GM21786 (cell line): Measurements from ENCODE around the gene ZNF462.
"Not testable (repeated sequence)": the region's sequence is repeated elsewhere in the genome, so short reads cannot be mapped to it uniquely, and the experiment has no call there.

Source experiments
- ATAC-seq: cut with Tn5 transposase; IDR thresholded peaks from one replicate; pipeline ENCODE4 v1.9.1; 2021; ENCODE audit not compliant: unreplicated experiment

ZNF462 gene

DNA sequence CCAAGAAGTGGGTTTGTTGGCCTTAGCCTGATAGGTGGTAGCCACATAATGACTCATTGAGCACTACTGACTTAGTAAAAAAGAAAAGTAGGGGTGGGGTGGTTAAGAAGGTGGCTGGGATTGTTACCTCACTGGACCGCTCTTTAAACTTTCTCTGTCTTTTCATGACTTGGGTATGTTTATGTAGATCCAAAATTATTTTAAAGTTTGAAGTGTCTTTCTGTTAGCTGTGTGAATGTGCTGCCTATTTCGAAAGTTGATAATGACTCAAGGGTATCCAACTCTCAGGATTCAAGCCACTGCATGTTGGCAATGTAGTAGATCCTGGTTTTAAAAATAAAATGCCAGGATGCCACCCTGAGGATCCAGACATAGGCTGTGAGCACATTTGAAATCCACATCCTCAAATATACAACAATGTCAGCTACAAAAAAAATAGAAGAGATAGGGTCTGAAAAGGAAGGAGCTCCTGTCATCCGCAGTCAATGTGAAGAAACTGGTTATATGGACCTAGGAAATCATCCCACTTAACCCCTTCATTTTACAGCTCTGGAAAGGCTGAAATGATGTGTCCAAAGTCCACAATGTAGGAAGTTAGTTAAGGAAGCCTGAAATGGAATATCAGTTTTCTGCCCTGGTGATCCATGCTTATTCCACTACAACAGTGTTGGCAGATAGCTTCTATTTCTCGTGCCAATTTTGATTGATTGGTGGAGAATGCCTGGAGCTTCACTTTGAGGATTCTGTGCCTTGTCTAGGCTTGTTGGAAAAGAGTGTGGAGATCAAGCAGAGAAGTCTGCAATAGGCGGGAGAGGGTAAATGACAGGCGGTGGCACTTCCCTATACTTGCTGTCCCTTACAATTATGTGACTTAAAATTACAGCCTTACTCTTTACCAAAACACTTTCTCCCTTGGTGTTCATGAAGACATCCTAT is 23.4 kb downstream of the ZNF462 start:
- ATAC-seq, result no peak

DNA sequence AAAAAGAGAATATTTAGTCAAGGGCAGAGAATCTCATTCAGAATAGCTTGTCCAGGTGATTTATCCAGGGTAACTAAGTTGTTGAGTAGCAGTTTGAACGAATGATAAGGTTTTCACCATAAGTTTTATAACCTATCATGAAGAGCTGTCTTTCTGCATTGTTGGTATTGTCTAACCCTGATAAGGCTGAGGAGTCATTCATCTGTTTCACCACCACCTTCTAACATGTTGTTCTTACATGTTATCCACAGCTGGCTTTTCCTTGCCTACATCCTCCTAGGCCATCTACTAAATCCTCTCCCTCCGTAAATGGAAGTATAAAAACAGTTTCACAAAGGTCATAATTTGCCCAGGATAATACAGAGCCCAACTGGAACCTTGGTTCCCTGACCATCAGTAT is 24.1 kb downstream of the ZNF462 start:
- no peak for ATAC-seq

- ATAC-seq, result no peak
Measured at GRCh38 chr9:106889061-106889590, 26.2 kb downstream of the ZNF462 start.

- no peak for ATAC-seq
Measured at GRCh38 chr9:106890608-106891007, 27.6 kb downstream of the ZNF462 start.

GRCh38 chr9:106891286-106891685 is 28.3 kb downstream of the ZNF462 start:
- ATAC-seq, result no peak

DNA sequence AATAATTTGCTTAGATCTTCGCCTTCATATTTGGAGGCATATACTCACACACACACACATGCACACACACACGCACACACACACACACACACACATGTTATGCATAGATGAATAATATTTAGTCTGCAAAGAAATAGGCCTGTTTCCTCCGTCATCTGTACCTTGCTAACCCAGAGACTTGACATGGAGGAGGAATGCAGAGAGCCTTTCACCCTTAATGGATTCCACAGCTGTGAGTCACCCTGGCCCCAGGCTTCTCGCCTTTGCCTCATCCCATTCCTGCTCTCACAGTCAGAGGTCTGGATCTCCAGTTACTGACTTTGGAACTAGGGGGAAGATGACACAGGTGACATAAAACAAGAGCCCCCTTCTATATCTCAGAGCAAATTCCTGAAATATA is 29.7 kb downstream of the ZNF462 start:
- no peak for ATAC-seq

DNA sequence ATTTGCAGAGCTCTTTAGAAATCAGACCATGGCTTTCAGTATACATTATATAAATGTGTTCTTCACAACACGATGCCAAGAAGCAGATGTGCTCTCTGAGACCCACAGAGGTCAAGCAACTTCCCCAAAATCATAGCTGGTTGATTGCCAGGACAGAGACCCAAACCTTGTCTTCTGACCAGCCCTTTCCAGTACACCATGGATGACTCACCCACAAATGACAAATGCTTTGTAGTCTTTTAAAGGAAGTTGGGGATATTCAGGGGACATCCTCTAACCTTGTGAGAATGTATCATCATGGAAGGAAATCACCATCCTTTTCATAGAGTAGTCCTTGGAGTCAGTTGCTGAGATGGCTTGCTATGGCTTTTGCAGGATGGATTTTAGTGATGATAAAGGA is 30.1 kb downstream of the ZNF462 start:
- no peak for ATAC-seq

GRCh38 chr9:106896695-106897094 is 33.7 kb downstream of the ZNF462 start:
- ATAC-seq, result no peak

DNA sequence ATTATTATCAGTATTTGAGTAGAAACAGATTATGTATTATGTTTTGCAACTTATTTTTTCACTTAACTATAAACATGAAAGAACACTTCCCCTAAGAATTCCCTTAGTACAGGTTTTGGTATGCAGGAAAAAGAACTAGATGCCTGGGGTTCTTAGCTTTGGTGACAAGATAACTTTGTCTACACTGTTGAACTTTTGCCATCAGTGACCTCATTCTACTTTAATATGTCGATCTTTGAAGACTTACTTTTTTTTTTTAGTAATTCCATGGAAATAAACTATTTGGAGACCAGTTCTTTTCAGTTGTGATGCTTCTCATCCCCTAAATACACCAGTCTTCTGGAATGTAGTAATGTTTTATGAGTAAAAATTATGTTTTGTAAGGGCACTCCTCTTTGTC is 34.3 kb downstream of the ZNF462 start:
- ATAC-seq, result no peak

GRCh38 chr9:106897751-106898150 is 34.8 kb downstream of the ZNF462 start:
- no peak for ATAC-seq

DNA sequence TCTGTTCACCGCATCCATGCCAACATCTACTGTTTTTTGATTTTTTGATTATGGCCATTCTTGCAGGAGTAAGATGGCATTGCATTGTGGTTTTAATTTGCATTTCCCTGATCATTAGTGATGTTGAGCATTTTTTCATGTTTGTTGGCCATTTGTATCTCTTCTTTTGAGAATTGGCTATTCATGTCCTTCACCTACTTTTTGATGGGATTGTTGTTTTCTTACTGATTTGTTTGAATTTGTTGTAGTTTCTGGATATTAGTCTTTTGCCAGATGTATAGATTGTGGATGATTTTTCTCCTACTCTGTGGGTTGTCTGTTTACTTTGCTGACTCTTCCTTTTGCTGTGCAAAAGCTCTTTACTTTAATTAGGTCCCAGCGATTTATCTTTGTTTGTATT is 37.6 kb downstream of the ZNF462 start:
- ATAC-seq, result not testable (repeated sequence)

- ATAC-seq, result no peak
Measured at GRCh38 chr9:106906129-106906528, 43.2 kb downstream of the ZNF462 start.

GRCh38 chr9:106911951-106912350 is 49.0 kb downstream of the ZNF462 start:
- ATAC-seq, result no peak

DNA sequence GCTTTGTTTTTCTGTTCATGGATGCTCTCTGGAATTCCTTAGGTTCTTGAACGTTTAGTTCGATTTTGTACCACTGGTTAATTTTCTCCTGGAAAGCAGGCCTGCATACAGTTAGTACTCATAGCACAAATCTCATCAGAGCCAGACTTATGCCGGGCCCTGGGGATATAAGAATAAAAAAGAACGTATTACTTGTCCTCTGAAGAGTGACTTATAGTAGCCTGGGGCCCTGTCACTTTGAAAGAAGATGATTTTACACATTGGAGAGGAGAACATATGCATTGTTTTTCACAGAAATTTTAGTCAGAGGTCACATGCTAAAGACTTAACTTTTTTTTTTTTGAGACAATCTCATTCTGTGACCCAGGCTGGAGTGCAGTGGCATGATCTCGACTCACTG is 50.3 kb downstream of the ZNF462 start:
- no peak for ATAC-seq

DNA sequence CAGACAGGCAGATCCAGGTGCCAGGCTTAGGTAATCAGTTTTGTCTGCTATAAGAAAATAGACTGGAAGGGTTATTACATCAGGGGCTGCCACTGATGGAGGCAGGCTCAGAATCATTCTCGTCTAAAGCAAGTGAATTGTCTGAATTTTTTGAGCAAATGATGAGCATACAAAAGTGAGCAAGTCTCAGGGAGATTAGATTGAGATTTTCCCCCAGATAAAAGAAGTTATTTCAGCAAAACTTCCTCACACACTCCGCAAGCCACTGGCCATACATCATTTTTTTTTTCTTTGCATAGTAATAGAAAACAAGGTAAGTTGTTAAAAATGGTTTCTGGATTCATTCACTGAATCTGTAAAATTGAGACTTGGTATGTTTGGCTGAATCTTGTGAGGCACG is 52.9 kb downstream of the ZNF462 start:
- ATAC-seq, result no peak

GRCh38 chr9:106916466-106917235 is 53.7 kb downstream of the ZNF462 start:
- no peak for ATAC-seq

GRCh38 chr9:106918825-106919509 is 56.0 kb downstream of the ZNF462 start:
- ATAC-seq, result no peak

GRCh38 chr9:106920091-106920490 is 57.1 kb downstream of the ZNF462 start:
- no peak for ATAC-seq

DNA sequence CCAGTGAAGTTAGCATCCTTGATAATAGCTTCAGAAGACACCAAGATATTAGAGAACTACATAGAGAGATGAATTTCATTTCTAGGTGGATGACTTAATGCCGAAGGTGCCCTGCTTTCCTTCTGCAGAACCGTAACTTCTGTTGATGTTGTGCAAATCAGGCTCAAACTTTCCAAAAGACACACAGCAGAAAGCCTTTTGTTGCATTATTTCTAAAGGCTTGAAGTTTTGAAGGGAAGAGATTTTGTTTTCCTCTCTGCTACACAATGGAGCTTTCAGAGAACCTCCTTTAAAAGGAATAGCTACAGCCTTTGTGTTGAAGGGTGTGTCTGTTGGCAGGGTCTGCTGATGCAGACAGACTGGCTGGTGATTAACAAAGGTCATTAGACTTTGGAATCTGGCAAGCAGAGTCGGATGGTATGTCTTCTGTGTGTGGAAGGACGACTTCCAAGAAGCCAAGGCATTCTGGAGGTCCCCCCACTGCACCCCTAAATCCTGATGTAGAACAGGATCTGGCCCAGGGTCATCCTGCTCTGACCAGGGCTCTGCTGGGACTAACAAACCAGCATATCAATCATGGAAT is 57.8 kb downstream of the ZNF462 start:
- no peak for ATAC-seq

DNA sequence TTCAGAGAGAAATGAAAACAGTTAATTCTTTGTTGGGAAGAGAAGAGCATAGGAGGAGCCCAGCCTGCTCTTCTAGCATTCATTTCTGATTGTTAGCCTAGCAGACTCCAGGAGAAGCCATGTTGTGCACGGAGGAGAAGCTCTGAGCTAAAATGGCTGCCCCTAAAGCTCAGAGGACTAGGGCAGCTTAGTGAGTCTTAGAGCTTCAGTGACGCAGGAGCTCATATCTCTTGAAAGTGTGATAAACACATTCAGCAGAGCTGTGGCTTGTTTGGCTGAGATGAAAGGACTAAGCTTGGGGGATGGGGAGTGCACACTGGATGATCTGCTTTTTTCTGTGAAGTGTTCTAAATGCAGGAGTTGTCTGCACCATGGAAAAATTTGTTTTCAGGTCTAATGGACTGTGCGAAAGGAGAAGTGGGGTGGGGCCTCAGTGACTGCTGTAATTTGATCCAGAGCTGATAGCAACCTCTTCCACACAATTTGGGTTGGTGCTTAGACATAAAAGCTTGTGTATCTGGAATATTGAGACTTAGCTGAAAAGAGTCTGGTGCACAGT is 58.5 kb downstream of the ZNF462 start:
- no peak for ATAC-seq

GRCh38 chr9:106922026-106922425 is 59.1 kb downstream of the ZNF462 start:
- ATAC-seq, result no peak
